Measurements from ENCODE around the gene RHBDF2. TPM values are rescaled to one million over a fixed set of nuclear protein-coding genes. Genes with fewer than 3 reads are reported as not detected.

RHBDF2 gene
- total and polyA plus RNA-seq, 2 donors = 5.9 to 20.6 TPM

DNA sequence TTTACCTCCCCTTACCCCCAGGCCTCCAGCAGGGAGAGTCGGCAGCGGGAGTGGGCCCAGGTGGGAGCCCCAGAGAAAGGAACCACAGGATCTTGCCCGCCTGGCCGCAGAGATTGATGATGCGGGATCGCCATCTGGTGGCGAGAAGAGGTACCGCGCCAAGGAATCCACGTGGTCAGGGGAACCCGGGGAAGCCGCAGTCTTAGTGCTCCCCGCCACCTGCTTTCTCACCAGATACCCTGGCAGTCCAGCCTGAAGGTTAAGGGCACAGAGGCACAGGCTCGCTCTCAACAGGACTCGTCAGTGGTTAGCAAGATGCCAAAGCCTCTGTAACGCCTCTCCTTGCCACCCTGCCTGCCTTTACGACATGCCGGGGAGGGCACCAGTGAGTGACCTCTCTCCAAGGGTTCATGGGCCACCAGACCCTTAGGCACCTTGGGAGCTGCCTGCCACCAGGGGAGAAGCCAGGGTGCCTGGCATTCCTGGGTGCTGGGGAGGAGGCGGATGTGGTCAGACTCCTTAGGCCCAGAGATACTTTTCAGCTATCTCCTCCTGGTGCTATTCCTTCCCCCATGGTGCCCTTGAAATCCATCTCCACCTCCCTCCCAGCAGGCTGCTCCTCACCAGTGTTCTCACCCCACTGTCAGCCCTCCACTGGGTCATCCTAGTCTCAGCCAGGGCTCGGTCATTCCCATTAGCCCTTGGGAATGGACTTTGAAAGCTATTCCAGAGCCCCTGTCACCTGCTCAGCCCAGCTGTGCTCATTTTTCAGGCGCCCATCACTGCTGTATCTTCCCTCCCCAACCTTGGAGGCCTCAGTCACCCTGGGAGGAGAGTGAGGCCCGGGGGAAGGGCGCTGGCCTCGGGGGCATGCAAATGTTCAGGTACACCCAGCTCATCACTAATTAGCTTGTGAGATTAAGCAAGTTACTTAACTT, 5.5 kb upstream of the RHBDF2 start:
- H3K36me3 ChIP-seq (ENCODE audit: control insufficient read depth in 2 of 2, insufficient read depth in 2 of 2, low read length in 1 of 2) = no peaks in the 10 kb centered on the region
- peak in 7 of 9 donors; percentile 59 to 89 (median 80) for DNase-seq (ENCODE audit: low read depth in 6 of 9, low spot score in 9 of 9)
- 33% methylated on average over 24 of the region's 24 CpGs for WGBS
- no peak overlapping the region for H3K27ac ChIP-seq (ENCODE audit: low read depth in 1 of 2, low read length in 1 of 2)
- peaks cover 0 to 16% of the 10 kb centered on the region in 2 donors for H3K27me3 ChIP-seq (ENCODE audit: control insufficient read depth in 2 of 2, insufficient read depth in 1 of 2, low read length in 1 of 2)
- peaks cover 4 to 11% of the 10 kb centered on the region in 2 donors for H3K4me1 ChIP-seq (ENCODE audit: control insufficient read depth in 2 of 2, insufficient read depth in 2 of 2, low read length in 2 of 2)
- H3K4me3 ChIP-seq (ENCODE audit: low read length in 2 of 2) = no peak overlapping the region
- no peaks in the 10 kb centered on the region for H3K9me3 ChIP-seq (ENCODE audit: control insufficient read depth in 2 of 2, insufficient read depth in 1 of 2, low read length in 1 of 2)

DNA sequence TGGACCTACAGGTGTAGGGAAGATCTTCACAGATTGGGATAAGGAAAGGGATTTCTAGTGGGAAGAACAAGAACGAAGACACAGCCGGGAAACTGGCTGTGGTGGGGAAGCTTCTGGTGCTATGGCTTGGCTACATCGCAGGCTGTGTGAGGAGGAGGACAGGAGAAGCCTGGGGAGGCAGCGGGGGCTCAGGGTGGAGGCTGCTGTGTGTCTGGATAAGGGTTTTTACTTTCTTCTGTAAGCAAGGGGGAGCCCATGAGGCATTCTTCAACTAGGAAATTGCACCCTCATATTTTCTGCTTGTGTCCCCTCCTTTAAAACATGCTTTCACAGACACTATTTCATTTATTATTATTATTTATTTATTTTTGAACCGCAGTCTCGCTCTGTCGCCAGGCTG, 2.9 kb upstream of the RHBDF2 start:
- H3K4me3 ChIP-seq (ENCODE audit: low read length in 2 of 2) = no peak overlapping the region
- H3K9me3 ChIP-seq (ENCODE audit: control insufficient read depth in 2 of 2, insufficient read depth in 1 of 2, low read length in 1 of 2) = no peaks in the 10 kb centered on the region
- peaks cover 14 to 35% of the 10 kb centered on the region in 2 donors for H3K27me3 ChIP-seq (ENCODE audit: control insufficient read depth in 2 of 2, insufficient read depth in 1 of 2, low read length in 1 of 2)
- H3K36me3 ChIP-seq (ENCODE audit: control insufficient read depth in 2 of 2, insufficient read depth in 2 of 2, low read length in 1 of 2) = no peaks in the 10 kb centered on the region
- H3K27ac ChIP-seq (ENCODE audit: low read depth in 1 of 2, low read length in 1 of 2) = no peak overlapping the region
- DNase-seq (ENCODE audit: low read depth in 6 of 9, low spot score in 9 of 9) = no peak
- WGBS = 46% methylated on average over 7 of the region's 7 CpGs
- H3K4me1 ChIP-seq (ENCODE audit: control insufficient read depth in 2 of 2, insufficient read depth in 2 of 2, low read length in 2 of 2) = peaks cover 11 to 33% of the 10 kb centered on the region in 2 donors

- H3K36me3 ChIP-seq (ENCODE audit: control insufficient read depth in 2 of 2, insufficient read depth in 2 of 2, low read length in 1 of 2) = no peaks in the 10 kb centered on the region
- no peak overlapping the region for H3K4me3 ChIP-seq (ENCODE audit: low read length in 2 of 2)
- no peak for DNase-seq (ENCODE audit: low read depth in 6 of 9, low spot score in 9 of 9)
- H3K9me3 ChIP-seq (ENCODE audit: control insufficient read depth in 2 of 2, insufficient read depth in 1 of 2, low read length in 1 of 2) = no peaks in the 10 kb centered on the region
- H3K27me3 ChIP-seq (ENCODE audit: control insufficient read depth in 2 of 2, insufficient read depth in 1 of 2, low read length in 1 of 2) = peaks cover 14 to 29% of the 10 kb centered on the region in 2 donors
- peak overlapping the region in 1 of 2 donors; percentile 8 for H3K27ac ChIP-seq (ENCODE audit: low read depth in 1 of 2, low read length in 1 of 2)
- peaks cover 11 to 47% of the 10 kb centered on the region in 2 donors for H3K4me1 ChIP-seq (ENCODE audit: control insufficient read depth in 2 of 2, insufficient read depth in 2 of 2, low read length in 2 of 2)
- WGBS = 91% methylated on average over 8 of the region's 8 CpGs
Observed at GRCh38 chr17:76502341-76503211, 1.4 kb upstream of the RHBDF2 start.

DNA sequence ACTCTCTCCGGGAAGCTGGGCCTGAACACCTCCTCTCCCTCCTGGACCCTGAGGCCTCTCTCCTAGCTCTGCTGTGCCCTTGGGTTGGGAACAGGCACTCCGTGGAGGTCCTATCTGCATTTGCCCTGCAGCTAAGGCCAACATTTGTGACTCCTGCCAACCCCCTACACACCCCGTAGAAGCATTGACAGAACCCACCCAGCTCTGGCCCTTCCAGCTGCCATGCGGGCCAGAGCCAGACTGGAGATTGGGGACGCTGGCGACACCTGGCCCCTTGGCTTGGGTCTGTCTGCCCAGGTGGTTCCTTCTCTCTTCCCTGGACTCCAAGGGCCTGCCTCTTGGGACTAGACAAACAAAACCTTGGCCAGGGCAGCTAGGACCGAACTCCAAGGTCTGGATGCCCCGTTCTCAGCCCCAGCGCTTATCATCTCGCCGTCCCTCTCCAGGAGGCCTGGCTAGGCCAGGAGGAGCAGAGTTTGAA, 644 bp upstream of the RHBDF2 start:
- peaks cover 14 to 28% of the 10 kb centered on the region in 2 donors for H3K27me3 ChIP-seq (ENCODE audit: control insufficient read depth in 2 of 2, insufficient read depth in 1 of 2, low read length in 1 of 2)
- peaks cover 11 to 48% of the 10 kb centered on the region in 2 donors for H3K4me1 ChIP-seq (ENCODE audit: control insufficient read depth in 2 of 2, insufficient read depth in 2 of 2, low read length in 2 of 2)
- H3K27ac ChIP-seq (ENCODE audit: low read depth in 1 of 2, low read length in 1 of 2) = peak overlapping the region in 1 of 2 donors; percentile 38
- H3K4me3 ChIP-seq (ENCODE audit: low read length in 2 of 2) = peak overlapping the region in 1 of 2 donors; percentile 58
- 90% methylated on average over 11 of the region's 11 CpGs for WGBS
- no peak for DNase-seq (ENCODE audit: low read depth in 6 of 9, low spot score in 9 of 9)
- H3K9me3 ChIP-seq (ENCODE audit: control insufficient read depth in 2 of 2, insufficient read depth in 1 of 2, low read length in 1 of 2) = no peaks in the 10 kb centered on the region
- H3K36me3 ChIP-seq (ENCODE audit: control insufficient read depth in 2 of 2, insufficient read depth in 2 of 2, low read length in 1 of 2) = no peaks in the 10 kb centered on the region

GRCh38 chr17:76500747-76501017, 541 bp downstream of the RHBDF2 start:
- DNase-seq (ENCODE audit: low read depth in 6 of 9, low spot score in 9 of 9) = no peak
- WGBS = 10% methylated on average over 10 of the region's 10 CpGs
- Histone ChIP-seq H3K4me3 (ENCODE audit: low read length in 2 of 2) (peak overlapping the region; percentile 35 to 58), H3K36me3 (ENCODE audit: control insufficient read depth in 2 of 2, insufficient read depth in 2 of 2, low read length in 1 of 2) (no peaks in the 10 kb centered on the region), H3K27me3 (ENCODE audit: control insufficient read depth in 2 of 2, insufficient read depth in 1 of 2, low read length in 1 of 2) (peaks cover 14 to 24% of the 10 kb centered on the region in 2 donors), H3K4me1 (ENCODE audit: control insufficient read depth in 2 of 2, insufficient read depth in 2 of 2, low read length in 2 of 2) (peaks cover 11 to 43% of the 10 kb centered on the region in 2 donors), H3K9me3 (ENCODE audit: control insufficient read depth in 2 of 2, insufficient read depth in 1 of 2, low read length in 1 of 2) (no peaks in the 10 kb centered on the region), H3K27ac (ENCODE audit: low read depth in 1 of 2, low read length in 1 of 2) (no peak overlapping the region)

DNA sequence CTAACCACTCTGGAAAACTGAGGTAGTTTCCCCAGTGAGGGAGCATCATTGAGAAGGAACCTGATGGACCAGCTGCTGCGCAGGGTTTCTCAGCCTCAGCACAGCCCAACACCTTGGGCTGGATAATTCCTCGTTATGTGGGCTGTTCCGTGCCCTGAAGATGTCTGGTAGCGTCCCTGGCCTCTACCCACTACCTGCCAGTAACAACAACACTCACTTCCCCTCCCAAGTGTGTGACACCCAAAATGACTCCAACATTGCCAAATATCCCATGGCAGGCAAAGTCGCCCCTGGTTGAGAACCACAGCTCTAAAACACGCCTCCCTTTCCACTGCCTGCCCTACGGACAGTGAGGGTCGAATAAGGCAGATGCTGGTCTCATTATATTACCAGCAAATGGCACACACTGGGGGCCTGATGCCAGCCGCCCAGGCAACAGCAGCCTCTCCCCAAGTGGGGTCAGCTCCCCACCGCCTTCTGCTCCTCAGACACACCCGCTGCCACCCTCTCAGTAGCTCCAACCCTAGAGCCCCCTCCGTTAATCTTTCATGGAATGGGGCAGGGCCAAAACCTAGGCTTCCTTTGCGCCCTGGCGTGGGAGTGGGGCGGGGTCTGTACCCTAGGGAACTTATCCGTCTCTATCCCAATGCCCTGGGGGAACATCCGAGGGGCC, 1.0 kb downstream of the RHBDF2 start:
- peak overlapping the region; percentile 35 to 58 for H3K4me3 ChIP-seq (ENCODE audit: low read length in 2 of 2)
- H3K36me3 ChIP-seq (ENCODE audit: control insufficient read depth in 2 of 2, insufficient read depth in 2 of 2, low read length in 1 of 2) = no peaks in the 10 kb centered on the region
- DNase-seq (ENCODE audit: low read depth in 6 of 9, low spot score in 9 of 9) = no peak
- no peaks in the 10 kb centered on the region for H3K9me3 ChIP-seq (ENCODE audit: control insufficient read depth in 2 of 2, insufficient read depth in 1 of 2, low read length in 1 of 2)
- H3K4me1 ChIP-seq (ENCODE audit: control insufficient read depth in 2 of 2, insufficient read depth in 2 of 2, low read length in 2 of 2) = peaks cover 11 to 43% of the 10 kb centered on the region in 2 donors
- WGBS = 87% methylated on average over 17 of the region's 17 CpGs
- H3K27me3 ChIP-seq (ENCODE audit: control insufficient read depth in 2 of 2, insufficient read depth in 1 of 2, low read length in 1 of 2) = peaks cover 14 to 24% of the 10 kb centered on the region in 2 donors
- peak overlapping the region in 1 of 2 donors; percentile 56 for H3K27ac ChIP-seq (ENCODE audit: low read depth in 1 of 2, low read length in 1 of 2)

GRCh38 chr17:76499267-76499667, 2.0 kb downstream of the RHBDF2 start:
- Histone ChIP-seq H3K27ac (ENCODE audit: low read depth in 1 of 2, low read length in 1 of 2) (peak overlapping the region in 1 of 2 donors; percentile 28), H3K27me3 (ENCODE audit: control insufficient read depth in 2 of 2, insufficient read depth in 1 of 2, low read length in 1 of 2) (peaks cover 14 to 24% of the 10 kb centered on the region in 2 donors), H3K4me3 (ENCODE audit: low read length in 2 of 2) (no peak overlapping the region), H3K9me3 (ENCODE audit: control insufficient read depth in 2 of 2, insufficient read depth in 1 of 2, low read length in 1 of 2) (no peaks in the 10 kb centered on the region), H3K36me3 (ENCODE audit: control insufficient read depth in 2 of 2, insufficient read depth in 2 of 2, low read length in 1 of 2) (no peaks in the 10 kb centered on the region), H3K4me1 (ENCODE audit: control insufficient read depth in 2 of 2, insufficient read depth in 2 of 2, low read length in 2 of 2) (peaks cover 11 to 44% of the 10 kb centered on the region in 2 donors)
- DNase-seq (ENCODE audit: low read depth in 6 of 9, low spot score in 9 of 9) = no peak
- WGBS = 89% methylated on average over 5 of the region's 5 CpGs

- H3K27ac ChIP-seq (ENCODE audit: low read depth in 1 of 2, low read length in 1 of 2) = peak overlapping the region in 1 of 2 donors; percentile 48
- peaks cover 14 to 48% of the 10 kb centered on the region in 2 donors for H3K4me1 ChIP-seq (ENCODE audit: control insufficient read depth in 2 of 2, insufficient read depth in 2 of 2, low read length in 2 of 2)
- no peaks in the 10 kb centered on the region for H3K36me3 ChIP-seq (ENCODE audit: control insufficient read depth in 2 of 2, insufficient read depth in 2 of 2, low read length in 1 of 2)
- no peak overlapping the region for H3K4me3 ChIP-seq (ENCODE audit: low read length in 2 of 2)
- WGBS = 86% methylated on average over 4 of the region's 4 CpGs
- H3K27me3 ChIP-seq (ENCODE audit: control insufficient read depth in 2 of 2, insufficient read depth in 1 of 2, low read length in 1 of 2) = peaks cover 14 to 24% of the 10 kb centered on the region in 2 donors
- no peak for DNase-seq (ENCODE audit: low read depth in 6 of 9, low spot score in 9 of 9)
- no peaks in the 10 kb centered on the region for H3K9me3 ChIP-seq (ENCODE audit: control insufficient read depth in 2 of 2, insufficient read depth in 1 of 2, low read length in 1 of 2)
Observed at GRCh38 chr17:76498876-76499251, 2.4 kb downstream of the RHBDF2 start.

Measured in thymus (tissue), 11 donors.